ENCODE data around the gene ATP6AP2. TPM values are rescaled to one million over a fixed set of nuclear protein-coding genes. Genes with fewer than 3 reads are reported as not detected.

The ATP6AP2 gene, protein sequence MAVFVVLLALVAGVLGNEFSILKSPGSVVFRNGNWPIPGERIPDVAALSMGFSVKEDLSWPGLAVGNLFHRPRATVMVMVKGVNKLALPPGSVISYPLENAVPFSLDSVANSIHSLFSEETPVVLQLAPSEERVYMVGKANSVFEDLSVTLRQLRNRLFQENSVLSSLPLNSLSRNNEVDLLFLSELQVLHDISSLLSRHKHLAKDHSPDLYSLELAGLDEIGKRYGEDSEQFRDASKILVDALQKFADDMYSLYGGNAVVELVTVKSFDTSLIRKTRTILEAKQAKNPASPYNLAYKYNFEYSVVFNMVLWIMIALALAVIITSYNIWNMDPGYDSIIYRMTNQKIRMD
- total RNA-seq (2022; extraction: Qiagen RNA extraction): 127 to 152 TPM (median 131 TPM) in 5 replicates

DNA sequence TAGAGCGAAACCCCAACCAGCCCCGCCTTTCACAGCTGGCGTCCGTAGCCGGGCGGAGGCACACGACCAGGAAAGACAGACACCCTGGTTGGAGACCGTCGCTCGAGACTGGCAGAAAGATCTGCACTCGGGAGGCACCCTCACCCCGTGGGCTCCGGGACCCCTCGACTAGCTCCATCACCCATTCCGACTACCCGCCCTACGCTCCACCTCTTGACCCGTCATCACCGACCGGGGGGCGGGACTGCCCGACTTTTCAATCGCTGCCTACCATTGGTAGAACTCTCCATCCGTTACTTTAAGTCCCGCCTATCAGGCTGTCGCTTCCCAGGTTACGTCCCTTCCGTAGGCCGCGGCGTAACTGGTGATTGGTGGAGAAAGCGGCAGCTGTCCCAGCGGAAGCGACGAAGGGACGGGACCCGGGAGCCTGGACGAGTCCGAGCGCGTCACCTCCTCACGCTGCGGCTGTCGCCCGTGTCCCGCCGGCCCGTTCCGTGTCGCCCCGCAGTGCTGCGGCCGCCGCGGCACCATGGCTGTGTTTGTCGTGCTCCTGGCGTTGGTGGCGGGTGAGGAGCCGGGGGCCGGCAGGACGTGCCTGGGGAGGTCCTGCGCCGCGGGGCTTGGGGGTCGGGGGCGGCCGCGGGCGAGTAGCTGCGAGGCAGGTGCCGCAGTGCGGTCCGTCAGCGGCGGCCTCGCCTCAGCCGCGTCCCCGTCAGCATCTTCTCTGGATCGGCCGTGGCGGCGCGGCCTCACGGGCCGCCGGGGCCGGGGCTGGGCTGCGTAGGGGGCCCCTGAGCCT is at the start of gene ATP6AP2:
ATP6AP2 (plus strand) TSS at position 434 of the 799 bp plus-strand sequence; CDS start at position 530, 96 bp downstream.

DNA sequence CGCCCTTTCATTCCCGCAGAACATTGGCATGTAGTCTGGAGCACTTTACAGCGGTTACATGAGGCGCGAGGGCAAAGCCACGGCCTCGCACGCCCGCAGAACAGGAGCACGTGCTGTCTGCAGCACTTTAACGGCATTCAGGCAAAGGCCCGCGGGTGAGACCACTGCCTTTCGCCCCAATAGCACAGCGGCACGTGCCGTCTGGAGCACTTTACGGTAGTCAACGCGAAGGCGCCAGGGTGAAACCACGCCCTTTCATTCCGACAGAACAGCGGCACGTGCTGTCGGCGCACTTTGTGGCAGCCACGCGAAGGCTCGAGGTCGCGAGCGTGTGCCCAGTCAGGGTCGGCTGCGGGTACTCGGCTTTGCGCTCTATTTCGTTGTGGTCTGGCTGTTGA is 42.4 kb downstream of the ATP6AP2 start, which contains the start of gene MPC1L:
MPC1L (plus strand) TSS at position 290 of the 398 bp plus-strand sequence. CDS start 138 bp downstream, outside the sequence.

DNA sequence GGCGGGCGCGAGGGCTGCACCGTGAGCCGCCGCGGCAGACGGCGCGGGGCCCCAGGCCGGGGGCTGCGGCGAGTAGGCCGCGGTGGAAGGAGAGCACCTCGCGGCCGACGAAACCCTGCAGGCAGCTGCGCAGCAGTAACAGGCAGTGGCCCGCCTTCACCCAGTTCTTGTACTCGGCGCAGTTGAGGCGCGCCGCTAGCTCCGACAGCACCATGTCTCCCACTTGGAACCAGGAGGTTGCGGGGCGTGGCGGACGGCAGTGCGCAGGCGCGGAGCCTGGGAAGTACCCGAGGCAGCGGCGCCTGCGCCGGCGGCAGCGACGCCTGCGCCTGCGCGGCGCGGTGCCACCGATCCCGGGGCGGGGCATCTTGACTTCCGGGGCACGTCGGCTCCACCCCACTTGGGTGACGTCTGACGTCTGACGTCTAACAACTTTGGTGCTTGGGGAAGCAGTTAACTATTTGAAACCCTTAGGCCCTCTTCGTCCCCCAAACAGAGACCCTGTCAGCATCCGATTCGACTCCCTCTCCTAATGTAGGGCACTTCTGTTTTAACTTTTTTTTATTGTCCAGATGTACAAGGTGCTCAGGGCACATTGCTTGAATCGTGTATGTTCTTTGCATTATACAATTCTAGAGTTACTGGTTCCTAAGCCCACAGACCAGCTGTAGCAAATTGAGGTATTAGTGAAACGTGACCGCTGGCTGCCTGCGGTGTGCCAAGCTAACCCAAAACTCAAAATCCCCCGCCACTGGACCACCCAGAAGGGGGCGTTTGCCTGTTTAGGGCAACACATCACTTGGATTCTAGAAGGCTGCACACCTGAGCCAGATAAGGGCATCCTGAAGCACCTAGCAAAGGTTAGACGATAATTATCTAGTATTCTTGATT is 66.8 kb downstream of the ATP6AP2 start, which contains the start of gene CXorf38:
CXorf38 (minus strand) TSS at position 255 of the 891 bp plus-strand sequence; CDS start at position 214, 41 bp downstream.

Other genes with a start within 250 kb of the ATP6AP2 start
- gene MPC1L, start 42.5 kb downstream of the ATP6AP2 start, total RNA-seq (2022; extraction: Qiagen RNA extraction): not detected in 5 replicates
- 8.0 to 12.5 TPM (median 11.4 TPM) in 5 replicates for gene CXorf38, start 66.6 kb downstream of the ATP6AP2 start, total RNA-seq (2022; extraction: Qiagen RNA extraction)
- gene MED14, start 154.6 kb downstream of the ATP6AP2 start, total RNA-seq (2022; extraction: Qiagen RNA extraction): 18.3 to 23.5 TPM (median 21.1 TPM) in 5 replicates

Data from A549 treated with Hydrocortisone at 1 μM for 4 hours (cell line).